Measurements from ENCODE around the gene PBX4.

PBX4 gene

GRCh38 chr19:19523177-19523576, 95.3 kb downstream of the PBX4 start:
- TF ChIP-seq CTCF (IDR thresholded peaks at IDR 0.05; ENCODE audit: insufficient read depth, low read depth, low read length, missing control alignments), result no peak
- DNase-seq (ENCODE audit: low read depth), result no peak
- H3K4me3 ChIP-seq (ENCODE audit: low read depth, low read length), result no peak overlapping the region

GRCh38 chr19:19520989-19521388, 97.5 kb downstream of the PBX4 start:
- TF ChIP-seq CTCF (IDR thresholded peaks at IDR 0.05; ENCODE audit: insufficient read depth, low read depth, low read length, missing control alignments), result no peak
- no peak for DNase-seq (ENCODE audit: low read depth)
- no peak overlapping the region for H3K4me3 ChIP-seq (ENCODE audit: low read depth, low read length)

- DNase-seq (ENCODE audit: low read depth), result no peak
- peak overlapping the region; percentile 100 for H3K4me3 ChIP-seq (ENCODE audit: low read depth, low read length)
- no peak for TF ChIP-seq CTCF (IDR thresholded peaks at IDR 0.05; ENCODE audit: insufficient read depth, low read depth, low read length, missing control alignments)
Measured at GRCh38 chr19:19517235-19517619, 101.3 kb downstream of the PBX4 start.

GRCh38 chr19:19515642-19516519, 102.6 kb downstream of the PBX4 start, which contains the start of gene NDUFA13:
TSS of gene NDUFA13 (plus strand) at chr19:19516225. CDS start at chr19:19516239, 14 bp downstream.
- peak within 1 kb of the TSS; percentile 100 for H3K4me3 ChIP-seq (ENCODE audit: low read depth, low read length)
- peak; percentile 97 for DNase-seq (ENCODE audit: low read depth)
- TF ChIP-seq CTCF (IDR thresholded peaks at IDR 0.05; ENCODE audit: insufficient read depth, low read depth, low read length, missing control alignments), result no peak

GRCh38 chr19:19514881-19515641, 103.4 kb downstream of the PBX4 start, which contains the start of gene TSSK6:
TSS of gene TSSK6 (minus strand) at chr19:19515548. CDS start at chr19:19515427, 121 bp downstream.
- no peak for TF ChIP-seq CTCF (IDR thresholded peaks at IDR 0.05; ENCODE audit: insufficient read depth, low read depth, low read length, missing control alignments)
- no peak for DNase-seq (ENCODE audit: low read depth)
- peak within 1 kb of the TSS; percentile 100 for H3K4me3 ChIP-seq (ENCODE audit: low read depth, low read length)

- TF ChIP-seq CTCF (IDR thresholded peaks at IDR 0.05; ENCODE audit: insufficient read depth, low read depth, low read length, missing control alignments), result no peak
- DNase-seq (ENCODE audit: low read depth), result no peak
- no peak overlapping the region for H3K4me3 ChIP-seq (ENCODE audit: low read depth, low read length)
Measured at GRCh38 chr19:19514215-19514657, 104.3 kb downstream of the PBX4 start.
